Epithelial cell of proximal tubule (primary cell): ENCODE measurements around the gene ESPN. TPM values are rescaled to one million over a fixed set of nuclear protein-coding genes. Genes with fewer than 3 reads are reported as not detected.
"Not testable (repeated sequence)": the region's sequence is repeated elsewhere in the genome, so short reads cannot be mapped to it uniquely, and the experiment has no call there.

ENCODE experiments used
- DNase-seq: peaks from one replicate; pipeline ENCODE4 v3.0.0-alpha.2; 2011; ENCODE audit warnings: low read depth
- H3K4me3 ChIP-seq: 2 replicates; pipeline ENCODE4 v1.5.1; 2011; ENCODE audit warnings: low read depth, mild to moderate bottlenecking, low read length
- total RNA-seq: library from RNA; depleted of rRNA; stranded (reverse); fragments of >200 nt; gene quantifications from 2 replicates; pipeline ENCODE4 v1.2.3, GENCODE V29; 2015
- TF ChIP-seq, protein P1 (sequence below): conservative IDR thresholded peaks from 2 replicates; pipeline ENCODE4 v1.5.1; 2012; ENCODE audit warnings: low read depth, mild to moderate bottlenecking, low read length

ESPN gene
- total RNA-seq, 1 donor from 2014 or later, result not detected

- TF ChIP-seq, protein P1, sequence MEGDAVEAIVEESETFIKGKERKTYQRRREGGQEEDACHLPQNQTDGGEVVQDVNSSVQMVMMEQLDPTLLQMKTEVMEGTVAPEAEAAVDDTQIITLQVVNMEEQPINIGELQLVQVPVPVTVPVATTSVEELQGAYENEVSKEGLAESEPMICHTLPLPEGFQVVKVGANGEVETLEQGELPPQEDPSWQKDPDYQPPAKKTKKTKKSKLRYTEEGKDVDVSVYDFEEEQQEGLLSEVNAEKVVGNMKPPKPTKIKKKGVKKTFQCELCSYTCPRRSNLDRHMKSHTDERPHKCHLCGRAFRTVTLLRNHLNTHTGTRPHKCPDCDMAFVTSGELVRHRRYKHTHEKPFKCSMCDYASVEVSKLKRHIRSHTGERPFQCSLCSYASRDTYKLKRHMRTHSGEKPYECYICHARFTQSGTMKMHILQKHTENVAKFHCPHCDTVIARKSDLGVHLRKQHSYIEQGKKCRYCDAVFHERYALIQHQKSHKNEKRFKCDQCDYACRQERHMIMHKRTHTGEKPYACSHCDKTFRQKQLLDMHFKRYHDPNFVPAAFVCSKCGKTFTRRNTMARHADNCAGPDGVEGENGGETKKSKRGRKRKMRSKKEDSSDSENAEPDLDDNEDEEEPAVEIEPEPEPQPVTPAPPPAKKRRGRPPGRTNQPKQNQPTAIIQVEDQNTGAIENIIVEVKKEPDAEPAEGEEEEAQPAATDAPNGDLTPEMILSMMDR, result no peak
- DNase-seq, result no peak
- H3K4me3 ChIP-seq, result no peak overlapping the region
Observed at GRCh38 chr1:6434186-6434585, 9.6 kb downstream of the ESPN start.

DNA sequence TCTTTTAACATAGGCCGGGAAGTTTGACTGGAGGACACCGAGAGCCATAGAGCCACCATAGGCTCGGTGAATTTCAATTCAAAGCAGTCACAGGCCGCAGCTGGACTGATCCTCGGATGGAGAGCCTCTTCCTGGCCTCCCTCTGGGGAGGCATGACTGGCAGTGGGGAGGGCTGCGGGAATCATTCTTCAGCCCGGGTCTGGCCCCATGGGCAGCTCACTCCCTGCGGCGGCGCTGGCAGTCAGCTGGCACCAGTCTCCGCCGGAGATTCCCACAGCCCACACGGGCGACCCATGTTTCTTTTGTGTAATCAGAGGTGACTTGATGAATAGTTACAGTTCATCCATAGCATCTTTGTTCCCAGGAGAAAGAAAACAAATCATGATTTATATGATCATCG, 10.6 kb downstream of the ESPN start:
- TF ChIP-seq, protein P1, result no peak
- no peak for DNase-seq
- no peak overlapping the region for H3K4me3 ChIP-seq

DNA sequence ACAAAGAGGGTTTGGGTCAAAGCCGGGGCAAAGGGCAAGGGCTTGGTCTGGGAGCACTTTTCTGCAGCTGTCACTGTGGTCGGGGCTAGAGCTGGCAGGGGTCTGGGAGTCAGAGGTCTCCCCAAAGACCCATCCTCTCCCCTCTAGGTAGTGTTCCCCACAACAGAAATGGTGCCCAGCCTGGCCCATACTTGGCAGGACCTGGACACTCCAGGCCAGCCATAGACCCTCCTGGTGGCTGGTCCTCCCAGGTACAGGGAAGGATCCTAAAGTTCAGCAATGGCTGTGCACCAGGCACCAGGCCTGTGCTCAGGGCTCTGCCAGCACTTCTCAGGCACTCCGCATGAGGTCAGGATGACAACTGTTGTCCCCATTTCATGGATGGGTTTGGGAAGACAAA, 11.0 kb downstream of the ESPN start:
- DNase-seq, result no peak

GRCh38 chr1:6436277-6436676, 11.7 kb downstream of the ESPN start:
- DNase-seq, H3K4me3 ChIP-seq: not testable (repeated sequence)

More for the DNA sequence above, 11.0 kb downstream of the ESPN start:
- H3K4me3 ChIP-seq, result no peak overlapping the region
- TF ChIP-seq, protein P1, result no peak

- peak; percentile 58 for DNase-seq
- H3K4me3 ChIP-seq, result peak overlapping the region; percentile 18
- TF ChIP-seq, protein P1, result peak; percentile 75
Observed at GRCh38 chr1:6437012-6437700, 12.6 kb downstream of the ESPN start.

DNA sequence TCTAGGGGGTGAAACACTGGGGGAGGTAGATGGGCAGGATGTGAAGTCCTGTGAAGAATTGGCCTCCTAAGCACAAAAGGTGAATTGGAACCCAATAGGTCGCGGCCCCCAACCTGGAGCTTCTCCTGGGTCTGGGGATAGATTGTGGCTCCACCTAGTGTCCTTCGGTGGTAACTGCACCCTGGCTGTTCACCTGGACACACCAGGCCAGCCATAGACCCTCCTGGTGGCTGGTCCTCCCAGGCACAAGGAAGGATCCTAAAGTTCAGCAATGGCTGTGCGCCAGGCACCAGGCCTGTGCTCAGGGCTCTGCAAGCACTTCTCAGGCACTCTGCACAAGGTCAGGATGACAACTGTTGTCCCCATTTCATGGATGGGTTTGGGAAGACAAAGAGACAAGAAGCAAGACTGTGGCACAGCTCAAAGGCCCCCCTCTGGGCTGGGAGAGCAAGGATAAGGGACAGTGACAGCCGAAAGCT, 13.5 kb downstream of the ESPN start:
- TF ChIP-seq, protein P1, result peak; percentile 81
- H3K4me3 ChIP-seq, result no peak overlapping the region
- DNase-seq, result peak; percentile 41

GRCh38 chr1:6440198-6441126, 15.9 kb downstream of the ESPN start:
- peak overlapping the region; percentile 1 for H3K4me3 ChIP-seq
- DNase-seq, result no peak
- TF ChIP-seq, protein P1, result peak; percentile 17
